Ovary (tissue), 9 donors: ENCODE measurements around the gene WASHC1. TPM values are rescaled to one million over a fixed set of nuclear protein-coding genes. Genes with fewer than 3 reads are reported as not detected.
"Not testable (repeated sequence)": the region's sequence is repeated elsewhere in the genome, so short reads cannot be mapped to it uniquely, and the experiment has no call there.

Source experiments
- DNase-seq, 5 donors: peaks; one replicate each; pipeline ENCODE4 v3.0.0-alpha.2; 2019 to 2020
- H3K27ac ChIP-seq, 2 donors: fragments of 200-600 bp; one replicate each; pipeline versions ENCODE4 v1.5.1 to v1.8.0; 2019 to 2022
- H3K27me3 ChIP-seq: fragments of 200-600 bp; one replicate; pipeline ENCODE4 v1.8.0; 2022
- H3K36me3 ChIP-seq: fragments of 200-600 bp; sonication (generic); one replicate; pipeline ENCODE4 v1.5.1; 2019
- H3K4me1 ChIP-seq: one replicate; pipeline ENCODE4 v1.8.1; 2013; ENCODE audit warnings: mild to moderate bottlenecking, moderate library complexity; ENCODE audit not compliant: insufficient read depth
- H3K4me3 ChIP-seq: fragments of 200-600 bp; sonication (generic); one replicate; pipeline ENCODE4 v1.5.1; 2017
- H3K9me3 ChIP-seq, 2 donors: fragments of 200-600 bp in 1 of 2; sonication (generic) in 1 of 2; one replicate each; pipeline versions ENCODE4 v1.5.1 to v1.8.1; 2013 to 2019; ENCODE audit warnings: mild to moderate bottlenecking in 1 of 2, moderate library complexity in 1 of 2
- WGBS, 3 donors: extraction: QIAGEN DNeasy Blood & Tissue Kit in 1 of 3; methylation state at CpG; one replicate each; pipeline versions ENCODE4 v1.1.5 to v1.1.7; 2013 to 2017; 5-methylcytosine and 5-hydroxymethylcytosine counted together
- intact Hi-C, 4 donors: fragments of 100-400 bp; cut with DNase I; formaldehyde crosslinking; loops; one replicate each; pipeline versions ENCODE4 v1.11.0 to v1.15.1; 2022 to 2023
- polyA plus RNA-seq, 2 donors: library from polyadenylated mRNA; stranded (reverse); fragments of 200-250 nt in 1 of 2; fragments of 350-450 nt in 1 of 2; fragmentation: Illumina TruSeq in 1 of 2; extraction: RNeasy Lipid Tissue Mini Kit (QIAGEN cat#74804) in 1 of 2; gene quantifications; one replicate each; pipeline ENCODE4 v1.2.3, GENCODE V29; 2013 to 2014
- total RNA-seq, 7 donors: library from RNA; depleted of rRNA in 2 of 7; stranded (reverse); fragments of >200 nt in 2 of 7; fragmentation: NEBNext Ultra II Directional in 3 of 7; extraction: Animal tissue kit (Norgen Biotek cat#: 25700) in 3 of 7; gene quantifications; one replicate each; pipeline versions ENCODE4 v1.1.0 to v1.2.4, GENCODE V29; 2016 to 2023
- donor health status: DM: no; HTN: no; CAD: no; lungs with moderate emphysema.
- donor health status: DM: no; HTN: no; CAD: no.
- donor health status: Bipolar disorder and iron deficiency.
- donor health status: DM: yes; HTN: yes; CAD: no.
- donor health status: DM: no; HTN: no; CAD: no.
- donor health status: DM: yes; HTN: yes; CAD: no.

WASHC1 gene
- total and polyA plus RNA-seq, 9 donors = 5.5 to 25.2 (median 18.5) TPM

DNA sequence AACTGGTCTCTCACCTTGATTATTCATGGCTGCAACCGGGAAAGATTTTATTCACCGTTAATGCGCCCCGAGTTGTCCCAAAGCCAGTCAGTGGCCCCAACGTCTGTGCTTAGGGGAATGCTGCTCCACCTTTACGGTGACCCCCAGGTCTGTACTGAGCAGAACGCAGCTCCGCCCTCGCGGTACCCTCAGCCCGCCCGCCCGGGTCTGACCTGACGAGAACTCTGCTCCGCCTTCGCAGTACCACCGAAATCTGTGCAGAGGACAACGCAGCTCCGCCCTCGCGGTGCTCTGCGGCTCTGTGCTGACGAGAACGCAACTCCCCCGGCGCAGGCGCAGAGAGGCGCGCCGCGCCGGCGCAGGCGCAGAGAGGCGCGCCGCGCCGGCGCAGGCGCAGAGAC, 18.6 kb downstream of the WASHC1 start:
- intact Hi-C loops = not testable (repeated sequence)
- 67 to 79% (median 76%) methylated on average over 16 to 41 of the region's 41 CpGs for WGBS, 3 donors
- peak; percentile 18 to 57 (median 39) for DNase-seq

GRCh38 chr9:10207-10606, 19.0 kb downstream of the WASHC1 start:
- intact Hi-C loops, H3K4me3 ChIP-seq, H3K27ac ChIP-seq, H3K36me3 ChIP-seq, H3K27me3 ChIP-seq, H3K9me3 ChIP-seq, H3K4me1 ChIP-seq: not testable (repeated sequence)
- DNase-seq = peak in 1 of 5 donors; percentile 16
- 72 to 83% (median 83%) methylated on average over 2 to 9 of the region's 13 CpGs for WGBS, 3 donors

More for the DNA sequence above, 18.6 kb downstream of the WASHC1 start:
- H3K36me3 ChIP-seq, H3K4me1 ChIP-seq, H3K4me3 ChIP-seq, H3K27me3 ChIP-seq, H3K27ac ChIP-seq, H3K9me3 ChIP-seq: not testable (repeated sequence)

Other genes starting within 250 kb of the WASHC1 start
- gene FOXD4, start 89.0 kb upstream of the WASHC1 start, total RNA-seq = under 1 TPM; 0.12 to 0.46 (median 0.23) TPM
- gene FOXD4, start 89.0 kb upstream of the WASHC1 start, polyA plus RNA-seq = under 1 TPM; 0.08 to 0.12 TPM
- gene ZNG1A, start 149.6 kb upstream of the WASHC1 start, total RNA-seq = 10 to 100 TPM; 21.8 to 37.1 (median 29.6) TPM
- gene ZNG1A, start 149.6 kb upstream of the WASHC1 start, polyA plus RNA-seq = 10 to 100 TPM; 19.6 to 29.0 TPM
- gene DOCK8, start 185.4 kb upstream of the WASHC1 start, total RNA-seq = 10 to 100 TPM in 1 of 7 donors, 1 to 10 TPM in 6; 3.0 to 12.2 (median 7.3) TPM
- 1 to 10 TPM; 1.4 to 9.4 TPM for gene DOCK8, start 185.4 kb upstream of the WASHC1 start, polyA plus RNA-seq